SU-DHL-6 (cell line): ENCODE measurements around the gene ATRNL1.

ENCODE experiments used
- H2AFZ ChIP-seq: fragments of 200-600 bp; sonication (generic); 2 replicates; pipeline ENCODE4 v1.6.1; 2014; ENCODE audit warnings: low read depth, mild to moderate bottlenecking, moderate library complexity, mixed read lengths, antibody characterized with exemption, low read length; ENCODE audit not compliant: severe bottlenecking
- H3F3A ChIP-seq: fragments of 200-600 bp; shearing (Covaris generic); 2 replicates; pipeline ENCODE4 v1.6.0; 2016; ENCODE audit warnings: antibody characterized with exemption, mild to moderate bottlenecking; ENCODE audit not compliant: insufficient read depth
- H3K27ac ChIP-seq: fragments of 200-600 bp; sonication (generic); 2 replicates; pipeline ENCODE4 v1.5.1; 2016; ENCODE audit warnings: low read depth, mild to moderate bottlenecking, low read length, moderate library complexity, mixed read lengths
- H3K27me3 ChIP-seq: fragments of 200-600 bp; sonication (generic), shearing (Covaris generic); 2 replicates; pipeline ENCODE4 v1.6.0; 2014; ENCODE audit warnings: mild to moderate bottlenecking, low read length
- H3K36me3 ChIP-seq: fragments of 200-600 bp; sonication (generic); 2 replicates; pipeline ENCODE4 v1.6.1; 2014; ENCODE audit warnings: mild to moderate bottlenecking, low read length, mixed read lengths
- H3K4me2 ChIP-seq: fragments of 300-600, 200-600 bp; shearing (Covaris generic), sonication (generic); 2 replicates; pipeline ENCODE4 v1.6.0; 2014; ENCODE audit warnings: low read length, low read depth, mild to moderate bottlenecking; ENCODE audit not compliant: poor library complexity, severe bottlenecking
- H3K4me3 ChIP-seq: fragments of 200-600 bp; sonication (generic); 2 replicates; pipeline ENCODE4 v1.5.1; 2014; ENCODE audit warnings: antibody characterized with exemption, low read length, mild to moderate bottlenecking, mixed read lengths; ENCODE audit not compliant: insufficient read depth, poor library complexity, severe bottlenecking
- H3K79me2 ChIP-seq: fragments of 200-600 bp; sonication (generic); 2 replicates; pipeline ENCODE4 v1.6.1; 2014; ENCODE audit warnings: mild to moderate bottlenecking, low read length, moderate library complexity; ENCODE audit not compliant: insufficient read depth
- H3K9ac ChIP-seq: fragments of 200-600 bp; sonication (generic); 2 replicates; pipeline ENCODE4 v1.7.0; 2014; ENCODE audit warnings: mild to moderate bottlenecking, low read length
- H3K9me2 ChIP-seq: fragments of 200-600 bp; sonication (generic); replicated peaks from 2 replicates; pipeline ENCODE4 v1.6.1; 2014; ENCODE audit warnings: low read length; ENCODE audit not compliant: insufficient read depth
- H3K9me3 ChIP-seq: fragments of 200-600 bp; sonication (generic); 2 replicates; pipeline ENCODE4 v1.6.1; 2014; ENCODE audit warnings: low read length, mixed read lengths; ENCODE audit not compliant: insufficient read depth
- H4K20me1 ChIP-seq: fragments of 200-600 bp; sonication (generic); 2 replicates; pipeline ENCODE4 v1.6.1; 2014; ENCODE audit warnings: low read depth, mild to moderate bottlenecking, antibody characterized with exemption, low read length, moderate library complexity, mixed read lengths
- EZH2phosphoT487 ChIP-seq: fragments of 200-600 bp; sonication (generic), shearing (Covaris generic); conservative IDR thresholded peaks from 2 replicates; pipeline ENCODE4 v1.6.1; 2018; ENCODE audit warnings: mild to moderate bottlenecking, antibody characterized with exemption, low read length, moderate library complexity, mixed read lengths
- TF ChIP-seq, protein P1 (sequence below): fragments of 200-600 bp; sonication (generic); IDR thresholded peaks from one replicate; pipeline ENCODE4 v1.5.1; 2017; ENCODE audit warnings: antibody characterized with exemption, mild to moderate bottlenecking, low read length, moderate library complexity; ENCODE audit not compliant: insufficient read depth, poor library complexity, severe bottlenecking

ATRNL1 gene

DNA sequence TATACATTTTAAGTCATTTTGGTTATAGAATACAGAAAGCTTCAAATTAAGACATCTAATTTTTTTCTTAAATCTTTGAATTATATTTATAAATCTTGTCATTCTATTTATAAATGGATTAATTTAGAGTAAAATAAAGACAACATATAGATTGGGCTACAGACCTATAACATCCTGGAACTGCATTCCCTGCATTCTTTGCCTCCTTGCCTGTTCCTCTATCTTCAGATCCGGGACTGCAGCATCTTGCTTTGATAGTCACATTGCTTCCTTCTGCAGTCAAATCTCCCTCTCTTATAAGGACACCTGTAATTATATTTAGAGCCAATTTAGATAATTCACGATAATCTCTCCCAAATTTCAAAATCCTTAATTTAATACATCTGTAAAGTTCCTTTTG lies 64.2 kb downstream of the ATRNL1 start:
- no peaks in the 10 kb centered on the region for H3K79me2 ChIP-seq
- no peaks in the 10 kb centered on the region for H3K9me2 ChIP-seq
- no peak overlapping the region for H3K4me3 ChIP-seq
- no peak overlapping the region for H3K9ac ChIP-seq
- H4K20me1 ChIP-seq = no peaks in the 10 kb centered on the region; the same call in 1 of the 2 replicates
- no peak overlapping the region for H2AFZ ChIP-seq
- H3K4me2 ChIP-seq = no peak overlapping the region
- no peaks in the 10 kb centered on the region for H3K9me3 ChIP-seq
- no peak overlapping the region for H3K27ac ChIP-seq
- no peaks in the 10 kb centered on the region for H3K36me3 ChIP-seq
- no peak for TF ChIP-seq EZH2phosphoT487
- TF ChIP-seq, protein P1, sequence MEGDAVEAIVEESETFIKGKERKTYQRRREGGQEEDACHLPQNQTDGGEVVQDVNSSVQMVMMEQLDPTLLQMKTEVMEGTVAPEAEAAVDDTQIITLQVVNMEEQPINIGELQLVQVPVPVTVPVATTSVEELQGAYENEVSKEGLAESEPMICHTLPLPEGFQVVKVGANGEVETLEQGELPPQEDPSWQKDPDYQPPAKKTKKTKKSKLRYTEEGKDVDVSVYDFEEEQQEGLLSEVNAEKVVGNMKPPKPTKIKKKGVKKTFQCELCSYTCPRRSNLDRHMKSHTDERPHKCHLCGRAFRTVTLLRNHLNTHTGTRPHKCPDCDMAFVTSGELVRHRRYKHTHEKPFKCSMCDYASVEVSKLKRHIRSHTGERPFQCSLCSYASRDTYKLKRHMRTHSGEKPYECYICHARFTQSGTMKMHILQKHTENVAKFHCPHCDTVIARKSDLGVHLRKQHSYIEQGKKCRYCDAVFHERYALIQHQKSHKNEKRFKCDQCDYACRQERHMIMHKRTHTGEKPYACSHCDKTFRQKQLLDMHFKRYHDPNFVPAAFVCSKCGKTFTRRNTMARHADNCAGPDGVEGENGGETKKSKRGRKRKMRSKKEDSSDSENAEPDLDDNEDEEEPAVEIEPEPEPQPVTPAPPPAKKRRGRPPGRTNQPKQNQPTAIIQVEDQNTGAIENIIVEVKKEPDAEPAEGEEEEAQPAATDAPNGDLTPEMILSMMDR = no peak
- H3F3A ChIP-seq = no peaks in the 10 kb centered on the region
- no peaks in the 10 kb centered on the region for H3K27me3 ChIP-seq

DNA sequence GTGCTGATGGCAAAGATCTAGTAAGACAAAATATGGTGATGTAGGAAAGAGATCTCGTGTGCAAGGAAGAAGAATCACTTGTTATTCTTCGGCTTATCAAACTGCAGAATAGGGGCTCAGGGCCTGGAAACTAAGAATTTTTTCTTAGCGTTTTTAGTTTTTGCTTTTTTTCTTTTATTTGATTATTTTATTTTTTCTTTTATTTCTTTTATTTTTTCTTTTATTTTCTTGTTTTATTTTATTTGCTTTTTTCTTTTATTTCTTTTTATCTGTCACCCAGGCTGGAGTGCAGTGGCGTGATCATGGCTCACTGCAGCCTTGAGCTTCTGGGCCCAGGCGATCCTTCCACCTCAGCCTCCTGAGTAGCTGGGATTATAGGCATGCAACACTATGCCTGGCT lies 70.0 kb downstream of the ATRNL1 start:
- Histone ChIP-seq H3K9me2 (no peaks in the 10 kb centered on the region), H3K9me3 (no peaks in the 10 kb centered on the region), H3K4me3 (no peak overlapping the region), H3K79me2 (no peaks in the 10 kb centered on the region), H3K9ac (no peak overlapping the region), H3K27me3 (no peaks in the 10 kb centered on the region), H3K36me3 (no peaks in the 10 kb centered on the region), H3K4me2 (no peak overlapping the region), H3F3A (no peaks in the 10 kb centered on the region), H3K27ac (no peak overlapping the region), H4K20me1 (no peaks in the 10 kb centered on the region; the same call in 1 of the 2 replicates), H2AFZ (no peak overlapping the region)
- TF ChIP-seq, protein P1 = no peak
- TF ChIP-seq EZH2phosphoT487 = no peak

DNA sequence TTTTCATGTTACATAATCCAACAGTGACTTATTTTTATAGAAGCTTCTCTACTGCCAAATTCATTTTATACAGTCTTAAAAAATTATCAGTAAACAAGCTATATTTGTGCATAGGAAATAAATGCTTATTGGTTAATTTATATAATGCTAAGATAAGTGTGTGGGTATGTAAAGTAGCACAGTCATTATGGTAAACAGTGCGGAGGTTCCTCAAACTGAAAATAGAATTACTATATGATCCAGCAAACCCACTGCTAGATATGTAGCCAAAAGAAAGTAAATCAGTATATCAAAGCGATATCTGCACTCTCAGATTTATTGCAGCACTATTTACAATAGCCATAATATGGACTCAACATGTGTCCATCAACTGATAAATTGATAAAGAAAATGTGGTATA lies 71.1 kb downstream of the ATRNL1 start:
- no peaks in the 10 kb centered on the region for H3K9me2 ChIP-seq
- H3K36me3 ChIP-seq = no peaks in the 10 kb centered on the region
- no peak overlapping the region for H3K4me3 ChIP-seq
- no peak overlapping the region for H3K9ac ChIP-seq
- no peaks in the 10 kb centered on the region for H3F3A ChIP-seq
- H3K79me2 ChIP-seq = no peaks in the 10 kb centered on the region
- H4K20me1 ChIP-seq = no peaks in the 10 kb centered on the region; the same call in 1 of the 2 replicates
- H3K9me3 ChIP-seq = no peaks in the 10 kb centered on the region
- H2AFZ ChIP-seq = no peak overlapping the region
- H3K27me3 ChIP-seq = no peaks in the 10 kb centered on the region
- TF ChIP-seq EZH2phosphoT487 = no peak
- TF ChIP-seq, protein P1 = no peak
- H3K4me2 ChIP-seq = no peak overlapping the region
- no peak overlapping the region for H3K27ac ChIP-seq

DNA sequence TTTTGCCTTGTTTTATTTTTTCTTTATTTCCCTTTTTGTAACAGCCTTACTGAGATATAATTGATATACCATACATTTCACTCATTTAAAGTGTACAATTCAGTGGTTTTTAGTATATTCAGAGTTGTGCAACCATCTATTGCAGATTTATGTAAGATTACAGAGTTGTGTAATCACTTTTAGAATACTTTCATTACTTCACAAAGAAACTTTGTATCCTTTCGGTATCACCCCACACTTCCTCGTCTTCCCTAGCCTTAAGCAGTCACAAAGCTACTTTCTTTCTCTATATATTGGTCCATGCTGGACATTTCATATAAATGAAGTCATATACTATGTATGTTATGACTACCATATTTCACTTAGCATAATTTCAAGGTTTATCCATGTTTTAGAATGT lies 74.6 kb downstream of the ATRNL1 start:
- TF ChIP-seq EZH2phosphoT487 = no peak
- TF ChIP-seq, protein P1 = no peak
- Histone ChIP-seq H3K4me2 (no peak overlapping the region), H2AFZ (no peak overlapping the region), H4K20me1 (no peaks in the 10 kb centered on the region), H3K4me3 (no peak overlapping the region), H3K79me2 (no peaks in the 10 kb centered on the region), H3K36me3 (no peaks in the 10 kb centered on the region), H3F3A (no peaks in the 10 kb centered on the region), H3K27me3 (no peaks in the 10 kb centered on the region), H3K9me2 (no peaks in the 10 kb centered on the region), H3K9ac (no peak overlapping the region), H3K27ac (no peak overlapping the region), H3K9me3 (no peaks in the 10 kb centered on the region)
